NT2/D1 (cell line): ENCODE results near the gene DAAM1.

Experiments
- SUZ12 ChIP-seq: IDR thresholded peaks from 2 replicates; pipeline ENCODE4 v1.6.1; 2011; ENCODE audit not compliant: insufficient read length, insufficient read depth; ENCODE audit errors: extremely low read depth
- YY1 ChIP-seq: IDR thresholded peaks from 2 replicates; pipeline ENCODE4 v1.6.1; 2011; ENCODE audit not compliant: insufficient read length, insufficient read depth
- ZNF274 ChIP-seq: IDR thresholded peaks from 2 replicates; pipeline ENCODE4 v1.6.1; 2011; ENCODE audit warnings: mild to moderate bottlenecking, low read depth, low read length

DNA sequence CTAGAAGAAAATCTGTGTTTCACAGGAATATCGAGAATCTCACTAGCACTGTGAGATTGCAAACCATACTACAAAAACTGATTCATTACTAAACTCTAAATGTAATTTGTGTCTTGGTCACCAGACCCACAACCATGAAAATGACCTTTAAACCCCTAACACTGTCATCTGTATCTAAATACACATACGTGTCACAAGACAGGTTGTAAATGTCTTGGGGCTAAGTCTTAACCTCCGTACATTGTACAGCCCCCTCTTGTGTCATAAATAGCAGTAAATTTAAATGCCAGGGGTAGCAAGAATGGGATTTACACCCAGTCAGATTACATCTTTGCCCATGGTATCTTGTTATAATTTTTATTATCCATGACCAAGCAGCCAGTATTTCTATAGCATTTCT lies 159.4 kb downstream of the DAAM1 start:
- TF ChIP-seq YY1: no peak
- no peak for TF ChIP-seq ZNF274
- no peak for TF ChIP-seq SUZ12
